ENCODE data around the gene ENTPD2. TPM values are rescaled to one million over a fixed set of nuclear protein-coding genes. Genes with fewer than 3 reads are reported as not detected.

Gene ENTPD2
- total RNA-seq, 1 experiment from 2014 or later: 32.5 TPM

DNA sequence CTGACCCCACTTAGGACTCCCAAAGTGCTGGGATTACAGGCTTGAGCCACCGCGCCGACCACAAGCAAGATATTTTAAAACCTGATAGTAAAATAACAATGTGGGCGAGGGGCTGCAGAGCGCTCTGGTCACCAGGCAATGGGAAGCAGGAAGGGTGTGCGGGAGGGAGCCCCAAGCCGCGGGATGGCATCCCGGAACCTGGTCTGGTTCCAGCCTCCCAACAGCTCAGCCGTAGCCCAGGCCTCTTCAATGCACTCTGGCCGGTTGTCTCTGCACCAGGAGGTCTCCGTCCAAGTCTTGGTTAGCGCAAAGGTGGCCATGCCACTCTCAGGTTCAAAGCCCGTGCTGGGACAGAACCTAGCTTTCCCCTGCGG, 22.8 kb upstream of the ENTPD2 start:
- ChIA-PET POLR2A (interaction anchor here (1.0 to 2.1 kb wide), 3 partner anchors 10 to 165 kb away, joined by 3 to 6 read pairs (median 3); partner anchors contain the start of gene MAN1B1), RAD21 (ENCODE audit: low non-redundant PET in 1 of 2, low total read pairs in 2 of 2, uncharacterized antibody in 2 of 2, unreplicated experiment in 2 of 2) (interaction anchor here in 1 of 2 experiments (0.8 kb wide), 1 partner anchor 8 kb away, joined by 5 read pairs; no protein-coding TSS in a partner anchor)

More for the DNA sequence above, 22.8 kb upstream of the ENTPD2 start:
- no TSS peak for BruUV-seq (replicated peaks)
- peaks cover 4% of the 10 kb centered on the region; the same call in 1 of the 2 replicates for H3K79me2 ChIP-seq (ENCODE audit: insufficient read depth, low read length)
- H3K4me2 ChIP-seq (ENCODE audit: low read length): peak overlapping the region; percentile 89
- H3K36me3 ChIP-seq (ENCODE audit: control insufficient read depth in 1 of 2, insufficient read depth in 2 of 2, low read length in 2 of 2): peaks cover 0 to 8% of the 10 kb centered on the region in 2 experiments; a peak in 1 of 4 replicates
- no peaks in the 10 kb centered on the region for H3K9me2 ChIP-seq (ENCODE audit: insufficient read depth)
- CTCF ChIA-PET: interaction anchor here (1.0 to 2.1 kb wide), 3 partner anchors 8 to 30 kb away, joined by 4 to 12 read pairs (median 4); partner anchors contain the start of gene NPDC1
- peak overlapping the region; percentile 32 for H2AFZ ChIP-seq (ENCODE audit: low read depth, low read length, poor library complexity, severe bottlenecking)
- peaks cover 11 to 34% of the 10 kb centered on the region in 2 experiments for H3K4me1 ChIP-seq (ENCODE audit: control insufficient read depth in 1 of 2, insufficient read depth in 2 of 2, low read length in 2 of 2)
- no peak for DNase-seq (ENCODE audit: low read depth, low spot score)
- intact Hi-C loops (cut with micrococcal nuclease): no loop called here
- H3K4me3 ChIP-seq (replicated peaks in 1 of 2; ENCODE audit: low read depth in 1 of 2, low read length in 2 of 2): peak overlapping the region; percentile 52 to 57
- no peaks in the 10 kb centered on the region for H4K20me1 ChIP-seq (ENCODE audit: insufficient read depth)
- H3K27ac ChIP-seq (ENCODE audit: low read depth, low read length): peak overlapping the region; percentile 66
- ATAC-seq: no peak
- TF ChIP-seq SIN3A (IDR thresholded peaks at IDR 0.05; ENCODE audit: low read depth) (no peak), POLR2A (IDR thresholded peaks at IDR 0.05; ENCODE audit: borderline replicate concordance, extremely low read depth, insufficient read depth, insufficient read length) (no peak), EGR1 (IDR thresholded peaks at IDR 0.05; ENCODE audit: low read depth) (no peak), POLR2AphosphoS5 (IDR thresholded peaks at IDR 0.05; ENCODE audit: low read depth, low read length) (no peak), RAD21 (IDR thresholded peaks at IDR 0.05; ENCODE audit: low read depth) (no peak), JUND (IDR thresholded peaks at IDR 0.05) (no peak), SRF (IDR thresholded peaks at IDR 0.05; ENCODE audit: low read depth) (no peak), CBX3 (IDR thresholded peaks at IDR 0.05; ENCODE audit: low read depth) (no peak), TCF7L2 (IDR thresholded peaks at IDR 0.05; ENCODE audit: borderline replicate concordance, extremely low read depth, insufficient read depth, insufficient read length) (no peak), ZFX (IDR thresholded peaks at IDR 0.05) (no peak), SP1 (IDR thresholded peaks at IDR 0.05; ENCODE audit: low read depth) (no peak)
- TF ChIP-seq, protein P1, sequence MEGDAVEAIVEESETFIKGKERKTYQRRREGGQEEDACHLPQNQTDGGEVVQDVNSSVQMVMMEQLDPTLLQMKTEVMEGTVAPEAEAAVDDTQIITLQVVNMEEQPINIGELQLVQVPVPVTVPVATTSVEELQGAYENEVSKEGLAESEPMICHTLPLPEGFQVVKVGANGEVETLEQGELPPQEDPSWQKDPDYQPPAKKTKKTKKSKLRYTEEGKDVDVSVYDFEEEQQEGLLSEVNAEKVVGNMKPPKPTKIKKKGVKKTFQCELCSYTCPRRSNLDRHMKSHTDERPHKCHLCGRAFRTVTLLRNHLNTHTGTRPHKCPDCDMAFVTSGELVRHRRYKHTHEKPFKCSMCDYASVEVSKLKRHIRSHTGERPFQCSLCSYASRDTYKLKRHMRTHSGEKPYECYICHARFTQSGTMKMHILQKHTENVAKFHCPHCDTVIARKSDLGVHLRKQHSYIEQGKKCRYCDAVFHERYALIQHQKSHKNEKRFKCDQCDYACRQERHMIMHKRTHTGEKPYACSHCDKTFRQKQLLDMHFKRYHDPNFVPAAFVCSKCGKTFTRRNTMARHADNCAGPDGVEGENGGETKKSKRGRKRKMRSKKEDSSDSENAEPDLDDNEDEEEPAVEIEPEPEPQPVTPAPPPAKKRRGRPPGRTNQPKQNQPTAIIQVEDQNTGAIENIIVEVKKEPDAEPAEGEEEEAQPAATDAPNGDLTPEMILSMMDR (IDR thresholded peaks at IDR 0.05 in 2 of 3, conservative IDR thresholded peaks at IDR 0.05 in 1 of 3; ENCODE audit: borderline replicate concordance in 1 of 3, insufficient read depth in 1 of 3, low read depth in 2 of 3, low read length in 2 of 3): no peak
- TF ChIP-seq, protein P2, sequence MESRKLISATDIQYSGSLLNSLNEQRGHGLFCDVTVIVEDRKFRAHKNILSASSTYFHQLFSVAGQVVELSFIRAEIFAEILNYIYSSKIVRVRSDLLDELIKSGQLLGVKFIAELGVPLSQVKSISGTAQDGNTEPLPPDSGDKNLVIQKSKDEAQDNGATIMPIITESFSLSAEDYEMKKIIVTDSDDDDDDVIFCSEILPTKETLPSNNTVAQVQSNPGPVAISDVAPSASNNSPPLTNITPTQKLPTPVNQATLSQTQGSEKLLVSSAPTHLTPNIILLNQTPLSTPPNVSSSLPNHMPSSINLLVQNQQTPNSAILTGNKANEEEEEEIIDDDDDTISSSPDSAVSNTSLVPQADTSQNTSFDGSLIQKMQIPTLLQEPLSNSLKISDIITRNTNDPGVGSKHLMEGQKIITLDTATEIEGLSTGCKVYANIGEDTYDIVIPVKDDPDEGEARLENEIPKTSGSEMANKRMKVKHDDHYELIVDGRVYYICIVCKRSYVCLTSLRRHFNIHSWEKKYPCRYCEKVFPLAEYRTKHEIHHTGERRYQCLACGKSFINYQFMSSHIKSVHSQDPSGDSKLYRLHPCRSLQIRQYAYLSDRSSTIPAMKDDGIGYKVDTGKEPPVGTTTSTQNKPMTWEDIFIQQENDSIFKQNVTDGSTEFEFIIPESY (IDR thresholded peaks at IDR 0.05; ENCODE audit: extremely low read depth, insufficient replicate concordance, low read length): no peak
- TF ChIP-seq, protein P3, sequence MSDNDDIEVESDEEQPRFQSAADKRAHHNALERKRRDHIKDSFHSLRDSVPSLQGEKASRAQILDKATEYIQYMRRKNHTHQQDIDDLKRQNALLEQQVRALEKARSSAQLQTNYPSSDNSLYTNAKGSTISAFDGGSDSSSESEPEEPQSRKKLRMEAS (IDR thresholded peaks at IDR 0.05): no peak
- H3K27me3 ChIP-seq (ENCODE audit: insufficient read depth, low read length): no peaks in the 10 kb centered on the region
- H3K9ac ChIP-seq (ENCODE audit: low read length): peak overlapping the region; percentile 61
- no peaks in the 10 kb centered on the region for H3K9me3 ChIP-seq (ENCODE audit: control insufficient read depth in 1 of 2, insufficient read depth in 1 of 2, low read depth in 1 of 2, low read length in 2 of 2)

Data from HCT116 (cell line).